DMS53 treated with DMSO at 0.1 percent for 48 hours (cell line): ENCODE results near the gene ROR1.

Experiments used
- DNase-seq: peaks from one replicate; lab custom pipeline; 2025; ENCODE audit not compliant: unreplicated experiment; lab: John Stamatoyannopoulos, UW

Gene ROR1

DNA sequence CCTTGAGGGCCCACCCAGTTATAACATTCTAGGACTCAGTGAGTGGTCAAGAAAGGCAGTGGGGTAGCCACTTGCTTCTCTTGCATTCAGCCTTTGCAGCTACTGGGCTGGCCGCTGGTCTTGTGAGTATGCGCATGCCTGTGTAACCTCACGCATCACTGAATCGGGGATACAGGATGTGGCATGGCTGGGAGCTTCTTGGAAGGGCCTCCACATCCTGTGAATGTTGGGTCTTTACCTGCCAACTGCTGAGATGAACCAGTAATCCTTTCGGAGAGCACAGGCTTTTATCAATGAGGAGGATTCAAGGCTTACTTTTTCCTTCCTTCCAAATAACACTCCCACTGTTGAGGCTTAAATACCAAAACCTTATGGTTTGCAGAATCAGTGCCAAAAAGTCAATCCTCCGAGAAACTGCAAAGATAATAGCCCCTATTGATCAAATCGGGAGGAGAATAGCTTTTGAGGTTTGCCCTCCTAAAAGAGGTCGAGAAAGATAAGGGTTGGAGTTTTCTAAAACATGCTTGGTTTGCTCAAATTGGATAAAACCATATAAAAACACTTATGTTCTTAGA is 230.7 kb downstream of the ROR1 start:
- DNase-seq = no peak

DNA sequence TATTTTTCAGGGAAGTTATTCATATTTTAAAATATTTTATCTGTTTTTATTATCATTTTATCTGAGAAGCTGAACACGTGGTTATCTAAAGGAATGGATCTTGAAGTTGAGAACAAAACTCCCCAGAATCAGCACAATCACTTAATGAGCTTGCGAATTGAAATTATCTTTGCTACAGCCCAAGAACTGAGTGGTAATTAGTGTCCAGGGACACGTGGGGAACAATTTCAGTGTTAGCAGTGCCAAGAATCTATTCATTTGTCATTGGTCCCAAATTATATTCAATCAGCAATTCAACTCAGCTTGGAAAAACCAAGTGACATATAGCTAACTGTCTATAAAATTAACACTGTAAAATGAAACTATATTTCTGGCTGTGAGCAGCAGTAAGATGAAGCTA is 232.0 kb downstream of the ROR1 start:
- DNase-seq = no peak

DNA sequence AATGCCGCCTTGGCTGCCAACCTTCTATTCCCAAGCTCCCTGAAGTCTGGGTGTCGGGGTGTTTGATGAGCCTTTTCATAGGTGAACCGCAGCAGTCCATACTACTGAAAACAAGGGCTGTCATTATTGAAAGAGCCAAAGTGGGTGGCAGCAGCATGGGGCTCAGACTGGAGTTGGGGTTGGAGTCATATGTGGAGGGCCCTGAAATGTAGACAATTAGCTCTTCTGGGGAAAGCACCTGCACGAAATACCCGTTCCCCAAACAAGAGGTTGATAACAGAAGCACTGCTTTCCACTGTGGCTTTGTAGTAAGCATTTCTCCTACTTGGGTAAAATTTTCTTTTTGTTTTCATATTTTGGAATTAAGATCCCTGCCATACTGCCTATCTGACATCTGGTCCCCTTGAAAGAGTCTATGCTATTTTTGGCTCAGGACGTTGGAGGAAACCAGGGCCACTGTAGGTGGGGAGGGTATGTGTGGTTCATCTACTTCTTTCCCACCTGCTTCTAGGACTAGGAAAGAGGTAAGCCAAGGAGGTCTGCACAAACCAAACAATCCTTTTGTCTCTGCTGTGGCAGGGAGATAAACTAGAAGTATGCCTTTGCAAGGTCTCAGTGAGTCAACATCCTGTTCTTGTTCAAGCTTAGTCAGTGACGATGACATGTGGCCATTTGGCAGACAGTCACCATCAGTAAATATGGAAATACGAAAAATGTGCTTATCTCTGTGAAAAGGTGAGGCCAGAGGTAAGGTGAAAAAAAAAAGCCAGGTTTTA is 232.6 kb downstream of the ROR1 start:
- peak; percentile 100 for DNase-seq

DNA sequence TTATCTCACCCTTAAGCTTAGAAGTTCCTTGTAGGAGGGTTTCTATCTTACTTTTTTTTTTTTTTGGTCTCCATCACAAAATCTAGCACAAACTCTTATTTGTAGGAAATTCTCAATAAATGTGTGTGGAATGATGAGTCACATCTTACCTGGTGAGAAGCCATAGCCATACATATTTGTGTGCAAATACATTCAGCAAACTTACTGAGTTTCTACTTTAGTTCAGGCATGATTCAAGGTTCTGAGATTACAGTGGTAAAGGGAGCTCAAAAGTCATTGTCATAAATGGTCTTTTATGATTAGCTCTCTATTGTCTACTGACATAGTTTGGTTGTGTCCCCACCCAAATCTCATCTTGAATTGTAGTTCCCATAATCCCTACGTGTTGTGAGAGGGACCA is 236.5 kb downstream of the ROR1 start:
- peak; percentile 26 for DNase-seq

DNA sequence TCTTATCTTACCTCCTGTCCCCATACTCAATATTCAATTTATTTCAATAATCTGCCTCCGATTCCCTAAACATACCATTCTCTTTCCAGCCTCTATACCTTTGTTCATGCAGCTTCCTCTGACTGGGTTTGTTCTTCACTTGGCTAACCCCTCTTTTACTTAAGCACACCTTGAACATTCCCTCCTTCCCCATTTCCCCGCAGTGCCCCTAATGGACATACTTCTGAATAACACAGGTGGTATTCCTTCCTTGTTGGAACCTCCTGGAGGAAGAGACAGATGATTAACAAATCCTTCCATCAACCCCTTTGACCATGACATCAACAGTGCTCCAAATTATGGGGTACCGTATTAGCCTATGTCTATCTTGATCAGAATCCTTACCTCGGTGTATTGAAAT is 239.6 kb downstream of the ROR1 start:
- no peak for DNase-seq

DNA sequence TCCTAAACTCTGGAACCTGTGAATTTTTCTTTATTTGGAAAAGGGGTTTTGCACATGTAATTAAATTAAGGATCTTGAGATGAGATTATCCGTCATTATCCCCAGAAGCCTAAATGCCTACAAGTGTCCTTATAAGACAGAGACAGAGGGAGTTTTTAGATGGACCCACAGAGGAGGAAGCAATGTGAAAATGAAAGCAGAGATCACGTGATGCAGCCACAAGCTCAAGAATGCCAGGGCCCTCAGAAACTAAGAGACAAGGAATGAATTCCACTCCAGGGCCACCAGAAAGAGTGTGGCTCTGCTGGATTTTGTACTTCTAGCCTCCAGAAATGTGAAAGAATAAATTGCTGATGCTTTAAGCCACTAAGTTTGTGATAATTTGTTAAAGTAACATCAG is 246.0 kb downstream of the ROR1 start:
- DNase-seq = no peak

DNA sequence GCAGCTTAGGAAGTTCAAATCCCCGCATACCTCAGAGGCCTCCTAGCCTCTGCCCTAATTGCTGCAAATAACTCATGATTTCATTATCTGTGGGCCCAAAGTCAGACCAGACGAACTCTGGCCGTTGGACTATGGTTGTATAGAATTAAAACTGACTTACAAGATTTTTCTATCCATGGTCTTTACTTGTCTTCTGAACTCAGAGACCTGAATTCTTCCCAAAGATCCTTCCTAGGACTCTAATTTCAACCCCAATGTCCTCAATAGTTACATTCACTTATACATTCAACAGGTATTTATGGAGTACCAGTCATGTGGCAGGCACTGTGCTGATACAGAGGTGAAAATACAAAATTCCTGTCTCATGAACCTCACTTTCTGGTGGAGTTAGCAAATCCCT is 247.2 kb downstream of the ROR1 start:
- DNase-seq = no peak

DNA sequence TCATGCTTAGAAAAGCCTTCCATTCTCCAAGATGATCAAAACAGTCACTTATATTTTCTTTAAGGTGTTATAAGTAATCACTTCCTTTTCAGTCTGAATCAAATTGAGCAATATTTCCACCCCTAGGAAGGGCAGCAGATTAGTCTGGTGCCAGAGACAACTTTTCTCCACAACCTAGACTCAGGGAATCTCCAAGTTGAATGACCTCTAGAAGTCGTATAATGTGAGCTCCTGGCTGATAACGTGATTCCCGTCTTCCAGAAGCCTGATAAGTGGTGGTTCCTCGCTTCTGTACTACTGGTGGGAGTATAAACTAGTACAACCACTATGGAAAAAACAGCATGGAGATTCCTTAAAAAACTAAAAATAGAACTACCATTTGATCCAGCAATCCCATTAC is 251.2 kb downstream of the ROR1 start:
- no peak for DNase-seq

DNA sequence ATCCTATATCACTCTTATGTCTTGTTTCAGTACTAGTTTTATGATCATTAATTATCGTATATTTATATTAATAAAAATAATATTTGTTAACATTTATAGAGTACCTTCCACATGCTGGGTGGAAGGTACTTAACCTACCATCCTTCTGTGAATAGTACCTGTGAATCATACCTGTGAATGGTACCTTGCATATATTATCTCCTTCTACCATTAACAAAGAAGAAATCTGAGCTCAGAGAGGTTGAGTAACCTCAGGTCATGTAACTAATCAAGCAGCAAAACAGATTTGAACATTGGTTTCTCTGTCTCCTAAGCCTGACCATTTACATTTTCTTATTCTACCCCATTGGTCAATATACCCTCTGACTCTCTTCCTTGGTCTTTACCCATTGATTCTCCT is 255.2 kb downstream of the ROR1 start:
- DNase-seq = no peak

DNA sequence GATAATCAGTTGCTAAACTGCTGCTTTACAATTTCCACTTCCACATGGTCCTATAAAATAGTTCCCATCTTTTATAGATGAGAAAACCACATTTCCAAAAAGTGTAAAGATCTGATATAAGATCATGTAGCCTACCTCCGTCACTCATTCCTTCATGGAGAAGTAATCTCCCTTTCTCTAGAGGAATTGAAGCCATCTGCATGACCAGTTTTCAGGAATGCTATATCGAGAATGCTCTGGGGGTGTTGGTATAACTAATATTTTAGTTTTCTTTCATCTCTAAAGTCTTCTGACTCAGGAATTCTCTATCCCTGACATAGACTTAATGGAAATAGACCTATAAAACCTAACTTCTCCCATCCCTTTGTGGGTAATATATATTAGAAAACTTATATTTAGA is 256.6 kb downstream of the ROR1 start:
- no peak for DNase-seq

DNA sequence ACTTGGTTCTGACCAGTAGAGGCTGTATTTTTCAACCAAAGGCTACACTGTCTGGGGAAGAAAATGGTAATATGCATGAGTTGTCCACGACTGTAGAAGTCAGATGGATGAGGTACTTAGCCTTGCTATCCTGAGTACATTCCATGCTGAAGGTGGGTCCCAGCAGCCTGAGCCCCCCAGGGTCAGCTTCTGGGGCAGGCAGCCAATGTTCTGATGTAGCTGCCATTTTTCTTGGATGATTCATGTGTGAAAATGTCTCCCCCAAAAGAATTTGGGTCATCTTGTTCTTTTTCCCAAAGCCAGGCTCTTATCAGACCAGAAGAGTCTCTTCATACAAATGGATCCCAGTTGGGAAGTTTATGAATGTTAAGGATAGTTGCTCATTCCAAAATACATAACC is 257.4 kb downstream of the ROR1 start:
- DNase-seq = no peak

DNA sequence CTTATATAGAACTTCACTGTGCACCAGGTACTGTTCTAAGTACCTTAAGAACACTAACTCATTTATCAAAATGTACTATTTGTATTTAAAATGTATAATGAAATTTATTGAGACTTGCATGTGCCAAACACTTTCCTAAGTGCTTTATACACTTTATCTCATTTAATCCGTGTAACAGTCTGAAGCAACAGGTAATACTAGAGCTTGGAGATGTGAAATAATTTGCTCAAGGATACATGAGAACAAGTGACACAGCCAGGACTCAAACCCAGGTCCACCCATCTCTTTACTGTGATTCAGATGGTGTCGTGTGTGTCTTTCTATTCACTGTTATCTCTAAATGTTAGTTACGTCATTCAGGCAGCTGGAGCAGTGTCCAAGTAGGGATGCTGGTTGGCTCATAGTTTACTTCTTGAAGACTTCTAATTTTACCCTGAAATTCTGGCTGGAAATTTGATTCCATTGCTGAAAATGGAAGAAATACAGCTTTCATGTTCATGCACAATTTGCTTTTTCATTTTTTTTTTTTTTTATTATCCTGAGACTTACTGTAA is 259.9 kb downstream of the ROR1 start:
- DNase-seq = no peak

DNA sequence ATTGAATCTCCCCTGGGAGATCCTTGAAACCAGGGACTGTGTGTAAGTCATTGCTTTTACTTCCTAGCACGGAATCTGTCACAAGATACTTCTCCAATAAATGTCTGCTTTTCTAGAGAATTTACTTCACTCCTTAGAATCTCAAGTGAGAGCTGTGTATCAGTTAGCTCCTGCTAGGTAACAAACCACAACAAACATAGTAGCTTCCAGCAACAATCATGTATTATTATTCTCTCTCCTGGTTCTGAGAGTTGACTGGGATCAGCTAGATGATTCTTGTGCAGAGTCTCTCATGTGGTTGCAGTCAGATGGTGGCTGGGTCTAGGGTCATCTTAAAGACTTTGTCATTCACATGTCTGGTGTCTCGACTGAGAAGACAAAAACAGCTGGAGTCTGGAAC is 262.7 kb downstream of the ROR1 start:
- no peak for DNase-seq

DNA sequence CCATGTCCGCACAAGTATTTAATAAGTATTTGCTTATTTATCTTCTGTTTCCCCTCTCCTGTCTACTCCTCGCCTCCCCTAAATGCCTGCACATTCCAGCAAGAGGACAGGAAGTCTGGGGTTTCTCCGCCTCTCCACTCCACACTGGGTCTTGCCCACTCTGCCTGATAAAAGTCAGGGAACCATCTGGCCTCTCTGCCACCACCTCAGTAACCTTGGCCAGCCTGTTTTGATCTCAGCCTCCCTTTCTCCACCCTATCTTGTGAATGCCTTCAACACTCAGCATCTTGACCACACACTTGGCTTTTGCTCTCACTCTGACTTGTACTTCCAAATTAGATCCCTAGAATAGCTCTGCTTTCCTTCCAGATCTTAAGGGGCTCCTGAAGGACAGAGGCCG is 264.3 kb downstream of the ROR1 start:
- DNase-seq = no peak

DNA sequence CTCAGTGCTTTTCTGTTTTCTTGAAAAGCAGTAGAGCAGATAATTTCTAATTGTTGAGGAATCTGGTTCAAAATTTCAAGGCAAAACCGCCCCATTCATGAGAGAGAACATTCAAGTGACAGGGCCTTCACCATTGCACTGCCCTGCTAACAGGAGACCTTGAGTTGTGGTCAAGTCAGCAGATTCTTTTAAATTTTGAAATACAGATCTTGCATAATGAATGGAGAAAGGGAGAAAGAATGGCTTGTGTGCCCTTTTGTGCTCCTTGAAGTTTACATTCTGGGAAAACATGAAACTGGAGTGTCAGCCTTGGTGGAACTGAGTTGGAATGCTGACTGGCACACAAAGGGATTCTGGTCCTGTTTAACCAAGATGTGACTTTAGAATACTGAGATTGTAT is 265.1 kb downstream of the ROR1 start:
- no peak for DNase-seq

DNA sequence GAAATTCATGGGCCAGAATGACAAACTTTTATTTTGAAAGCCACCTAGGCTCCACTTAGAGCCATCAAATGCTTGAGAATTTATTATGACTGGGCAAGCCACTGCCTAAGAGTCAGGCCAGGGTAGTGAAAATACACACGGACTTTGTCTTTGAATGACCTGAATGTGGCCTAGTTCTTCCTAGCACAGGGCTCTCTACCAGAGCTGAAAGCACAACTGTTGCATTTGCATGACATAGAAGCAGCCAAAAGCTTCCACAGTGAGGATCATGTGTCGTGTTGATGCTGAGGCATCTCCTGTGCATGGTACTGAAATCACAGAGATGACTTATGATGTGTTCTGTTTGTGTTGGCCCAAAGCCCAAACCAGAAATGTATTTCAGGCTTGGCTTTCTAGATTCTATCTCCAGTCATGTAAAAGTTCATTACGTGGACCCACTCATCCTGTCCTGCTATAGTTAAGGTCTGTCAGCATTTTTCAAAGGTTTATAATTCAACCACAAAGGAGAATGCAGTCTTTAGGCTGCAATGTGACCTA is 265.6 kb downstream of the ROR1 start:
- peak; percentile 76 for DNase-seq

DNA sequence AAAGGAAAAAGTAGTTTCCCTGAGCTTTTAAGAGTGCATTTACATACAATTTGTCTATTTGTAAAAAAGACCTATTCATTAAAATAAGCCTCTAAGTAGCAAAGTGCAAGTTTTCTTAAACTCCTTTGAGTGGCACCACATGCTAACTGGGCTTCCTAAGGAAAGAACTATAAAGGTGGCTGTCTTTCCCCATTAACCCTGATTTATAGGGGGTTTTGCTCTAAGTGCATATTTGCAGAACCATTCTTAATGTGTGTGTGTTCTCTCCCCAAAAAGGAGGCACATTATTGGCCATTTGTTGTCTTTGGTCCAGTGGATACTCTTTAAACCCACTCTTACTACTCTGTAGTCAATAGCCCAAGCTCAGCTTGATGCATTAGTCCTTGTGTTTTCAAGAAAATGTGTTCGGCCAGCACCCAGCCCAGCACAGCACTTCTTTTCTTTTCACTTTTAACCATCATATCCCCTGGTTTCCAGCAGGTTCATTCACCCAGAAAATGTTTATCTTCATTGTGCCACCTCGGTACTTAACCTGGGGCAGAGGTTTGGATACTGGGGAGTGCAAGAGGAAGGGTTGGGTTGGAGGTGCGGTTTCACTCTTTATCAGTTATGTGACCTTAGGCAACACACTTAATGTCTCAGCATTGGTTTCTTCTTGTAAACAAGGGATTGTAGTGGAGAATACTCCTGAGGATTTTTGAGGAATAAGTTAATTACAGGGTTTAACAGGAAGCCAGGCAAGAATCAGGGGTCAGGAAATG is 267.7 kb downstream of the ROR1 start:
- no peak for DNase-seq

DNA sequence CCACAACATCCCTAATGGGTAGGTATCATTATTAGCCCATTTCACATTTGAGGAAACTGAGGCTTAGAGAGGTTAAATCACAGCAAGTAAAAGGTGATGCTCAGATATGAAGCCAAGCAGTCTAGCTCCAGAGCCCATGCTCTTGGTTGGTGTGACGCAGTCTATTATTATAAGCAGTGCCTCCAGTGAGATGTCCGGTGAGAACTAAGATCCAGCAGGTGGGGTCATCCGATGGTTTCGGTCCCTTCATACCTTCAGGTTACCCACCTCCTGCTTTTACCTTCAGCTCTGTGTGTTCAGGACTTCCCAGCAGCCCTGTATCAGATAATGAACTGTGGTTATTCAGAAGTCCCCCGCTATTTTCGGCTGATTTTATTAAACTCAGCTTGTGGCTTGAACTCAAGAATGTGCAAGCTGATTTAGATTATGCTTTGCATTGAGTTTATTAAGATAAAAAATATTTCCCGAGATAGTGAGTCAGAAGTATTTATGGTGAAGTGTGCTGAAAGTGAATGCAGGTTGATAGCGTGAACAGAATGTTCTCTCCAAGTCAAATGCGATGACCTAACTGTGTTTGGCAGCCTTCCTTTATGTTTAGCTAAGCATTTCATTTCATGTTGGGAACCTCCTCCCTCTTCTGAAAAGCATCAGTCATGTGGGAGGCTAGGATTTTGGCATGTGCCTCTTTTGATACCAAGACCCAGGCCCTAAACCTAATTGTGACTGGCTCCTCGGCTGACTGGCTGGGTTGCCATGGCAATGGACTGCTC is 268.7 kb downstream of the ROR1 start:
- no peak for DNase-seq

DNA sequence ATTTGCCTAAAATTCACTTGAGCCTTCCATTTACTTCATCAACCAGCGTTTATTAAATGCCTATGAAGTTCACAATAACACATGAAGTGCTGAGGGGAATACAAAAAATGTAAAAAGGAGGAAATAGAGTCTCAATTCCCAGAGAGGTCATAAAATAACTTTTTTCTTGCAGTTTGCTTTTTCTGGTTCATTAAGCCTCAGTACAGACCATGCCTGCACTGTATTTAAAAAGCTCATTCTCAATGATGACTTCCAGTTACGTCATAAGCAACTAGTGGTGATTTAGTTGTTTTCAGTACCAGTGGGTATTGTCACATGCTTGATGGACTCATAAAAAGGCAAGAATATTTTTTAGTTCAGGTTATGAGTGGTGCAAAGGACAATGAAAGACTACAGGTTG is 269.5 kb downstream of the ROR1 start:
- DNase-seq = no peak

DNA sequence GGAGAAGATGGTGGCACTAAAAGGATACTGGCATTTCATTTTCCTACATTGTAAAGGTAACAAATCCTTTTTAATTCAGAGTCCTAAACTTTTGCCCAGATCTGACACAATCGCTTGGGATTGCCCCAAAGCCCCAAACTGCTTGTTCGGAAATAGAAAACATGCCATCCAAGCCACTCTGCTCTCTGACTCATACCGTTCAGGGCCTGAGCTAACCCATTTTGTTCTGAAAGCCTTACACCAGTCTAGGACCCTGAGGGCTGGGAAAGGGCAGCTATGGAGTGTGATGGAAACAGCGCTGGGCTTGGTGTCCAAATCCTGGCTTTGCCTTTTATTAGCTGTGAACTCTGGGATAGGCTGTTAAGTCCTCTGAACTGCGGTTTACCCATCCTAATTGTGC is 270.2 kb downstream of the ROR1 start:
- no peak for DNase-seq

DNA sequence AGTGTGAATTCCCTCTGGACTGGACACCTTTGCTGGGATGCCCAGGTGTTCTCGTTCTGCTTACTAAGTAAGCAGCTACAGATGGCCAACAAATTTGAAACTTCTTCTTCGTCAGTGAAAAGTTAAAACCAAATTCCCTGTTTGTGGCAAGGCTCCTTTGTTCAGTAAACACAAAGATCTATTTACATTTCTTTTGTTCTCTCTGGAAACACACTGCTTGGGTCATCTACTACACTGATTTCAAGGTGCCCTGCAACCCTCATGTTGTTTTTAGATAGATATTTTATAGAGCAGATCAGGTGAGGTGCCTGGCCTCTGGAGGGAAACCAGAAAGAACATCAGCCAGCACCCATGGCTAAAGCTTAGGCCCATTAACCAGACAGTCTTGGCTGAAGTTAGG is 272.4 kb downstream of the ROR1 start:
- DNase-seq = peak; percentile 56
